HepG2 (cell line): Measurements from ENCODE around the gene RHOG. TPM values are rescaled to one million over a fixed set of nuclear protein-coding genes. Genes with fewer than 3 reads are reported as not detected.
A peak's percentile ranks its signal among the peaks of the same experiment; 100 is the strongest.

Source experiments
- ARHGAP35 ChIP-seq: sonication (generic); formaldehyde crosslinking; IDR thresholded peaks from 2 replicates; pipeline ENCODE4 v1.9.0; 2022; ENCODE audit warnings: mild to moderate bottlenecking, inconsistent platforms, moderate library complexity, missing genetic modification reagents, borderline replicate concordance
- BCL6 ChIP-seq: IDR thresholded peaks from 2 replicates; pipeline ENCODE4 v1.6.1; 2016; ENCODE audit warnings: missing genetic modification reagents, missing compliant biosample characterization
- CAMTA2 ChIP-seq: sonication (generic); formaldehyde crosslinking; IDR thresholded peaks from 2 replicates; pipeline ENCODE4 v1.4.0; 2020; ENCODE audit warnings: mild to moderate bottlenecking, missing genetic modification reagents, borderline replicate concordance
- CHD4 ChIP-seq: fragments of 200-600 bp; sonication (generic); IDR thresholded peaks from 2 replicates; pipeline ENCODE4 v1.7.0; 2017; ENCODE audit warnings: mild to moderate bottlenecking, low read length, borderline replicate concordance
- EEA1 ChIP-seq: sonication (generic); formaldehyde crosslinking; IDR thresholded peaks from 2 replicates; pipeline ENCODE4 v1.5.1; 2020; ENCODE audit warnings: mild to moderate bottlenecking, missing genetic modification reagents, borderline replicate concordance
- ERF ChIP-seq: IDR thresholded peaks from 2 replicates; pipeline ENCODE4 v1.6.1; 2018; ENCODE audit warnings: missing biosample characterization, missing genetic modification reagents
- HDAC2 ChIP-seq: sonication (generic); formaldehyde crosslinking; IDR thresholded peaks from 2 replicates; pipeline ENCODE4 v1.4.0; 2020; ENCODE audit warnings: missing genetic modification reagents
- HNF4A ChIP-seq: sonication (generic); formaldehyde crosslinking; IDR thresholded peaks from 2 replicates; pipeline ENCODE4 v1.4.0; 2020; ENCODE audit warnings: missing genetic modification reagents
- KAT8 ChIP-seq: IDR thresholded peaks from 2 replicates; pipeline ENCODE4 v1.6.1; 2016; ENCODE audit warnings: missing genetic modification reagents, missing compliant biosample characterization
- KDM1A ChIP-seq: IDR thresholded peaks from 2 replicates; pipeline ENCODE4 v1.6.1; 2016; ENCODE audit warnings: missing compliant biosample characterization
- MAFK ChIP-seq, 2 experiments: IDR thresholded peaks in 1 of 2; conservative IDR thresholded peaks in 1 of 2; 2 replicates each; pipeline ENCODE4 v1.6.1; 2011; ENCODE audit warnings: improper control_type of control experiment in 2 of 2, low read length in 2 of 2
- MBD4 ChIP-seq: IDR thresholded peaks from 2 replicates; pipeline ENCODE4 v1.6.1; 2012; ENCODE audit warnings: low read length, inconsistent platforms, borderline replicate concordance
- NFYB ChIP-seq: sonication (generic); formaldehyde crosslinking; IDR thresholded peaks from 2 replicates; pipeline ENCODE4 v1.4.0; 2020; ENCODE audit warnings: missing genetic modification reagents
- SNRNP70 ChIP-seq: fragments of 200-400 bp; formaldehyde crosslinking; IDR thresholded peaks from 2 replicates; pipeline ENCODE4 v1.6.1; 2017; ENCODE audit warnings: mild to moderate bottlenecking, low read depth, low read length, moderate library complexity
- TBP ChIP-seq: sonication (generic); formaldehyde crosslinking; IDR thresholded peaks from 2 replicates; pipeline ENCODE4 v1.5.0; 2020; ENCODE audit warnings: missing genetic modification reagents
- TBX2 ChIP-seq: sonication (generic); formaldehyde crosslinking; IDR thresholded peaks from 2 replicates; pipeline ENCODE4 v1.5.0; 2020; ENCODE audit warnings: missing genetic modification reagents, mild to moderate bottlenecking, borderline replicate concordance
- TOPORS ChIP-seq: sonication (generic); formaldehyde crosslinking; IDR thresholded peaks from 2 replicates; pipeline ENCODE4 v1.8.0; 2023; ENCODE audit warnings: mild to moderate bottlenecking, missing genetic modification reagents
- ZKSCAN5 ChIP-seq: sonication (generic); formaldehyde crosslinking; IDR thresholded peaks from 2 replicates; pipeline ENCODE4 v1.5.1; 2020; ENCODE audit warnings: mild to moderate bottlenecking, missing genetic modification reagents
- ZNF136 ChIP-seq: sonication (generic); formaldehyde crosslinking; IDR thresholded peaks from 2 replicates; pipeline ENCODE4 v1.8.1; 2022; ENCODE audit warnings: low read depth, mild to moderate bottlenecking, moderate library complexity, missing genetic modification reagents
- ZNF280D ChIP-seq: sonication (generic); formaldehyde crosslinking; IDR thresholded peaks from 2 replicates; pipeline ENCODE4 v1.5.1; 2020; ENCODE audit warnings: mild to moderate bottlenecking, missing genetic modification reagents
- ZNF800 ChIP-seq: sonication (generic); formaldehyde crosslinking; IDR thresholded peaks from 2 replicates; pipeline ENCODE4 v1.4.0; 2020; ENCODE audit warnings: missing genetic modification reagents
- ZSCAN9 ChIP-seq: IDR thresholded peaks from 2 replicates; pipeline ENCODE4 v1.6.1; 2016; ENCODE audit warnings: borderline replicate concordance
- polyA plus RNA-seq, 8 experiments: library from polyadenylated mRNA; depleted of rRNA in 3 of 8; stranded (reverse) in 7 of 8; unstranded in 1 of 8; fragments of >200 nt; fragmentation: Illumina TruSeq in 4 of 8; extraction: Trizol in 4 of 8; gene quantifications; 2 replicates each; pipeline versions ENCODE4 v1.2.1 to v1.2.3, GENCODE V29; 2011 to 2016; ENCODE audit warnings: low read depth in 4 of 8, missing spikeins in 1 of 8, mixed read lengths in 1 of 8; ENCODE audit not compliant: insufficient read depth in 1 of 8
- total RNA-seq, 5 experiments: library from RNA; depleted of rRNA; stranded (reverse); fragments of >200 nt; fragmentation: Illumina TruSeq; extraction: Trizol; gene quantifications; 2 replicates each; pipeline ENCODE4 v1.2.3, GENCODE V29; 2016; ENCODE audit warnings: low read depth in 1 of 5
- TF ChIP-seq, protein P1 (sequence below): sonication (generic); formaldehyde crosslinking; IDR thresholded peaks from 2 replicates; pipeline ENCODE4 v1.5.1; 2020; ENCODE audit warnings: mild to moderate bottlenecking, missing genetic modification reagents, moderate library complexity

The RHOG gene
- total and polyA plus RNA-seq, 2 of the 13 experiments (the other 11 are each of a cell fraction or from before 2014, with no cell fraction given): 7.7 to 23.4 TPM

GRCh38 chr11:3866206-3866605 lies 25.4 kb upstream of the RHOG start (continued):
- TF ChIP-seq MBD4: no peak
- TF ChIP-seq HDAC2 (CRISPR knock-in tag): peak; percentile 48; the same call in 1 of the 2 replicates
- TF ChIP-seq ZNF136: no peak
- TF ChIP-seq CHD4: peak; percentile 30; the same call in 1 of the 2 replicates
- no peak for TF ChIP-seq TBP (CRISPR knock-in tag)
- peak; percentile 32; the same call in 1 of the 2 replicates for TF ChIP-seq KDM1A (CRISPR knock-in tag)
- TF ChIP-seq TBX2 (CRISPR knock-in tag): peak; percentile 49
- TF ChIP-seq, protein P1, sequence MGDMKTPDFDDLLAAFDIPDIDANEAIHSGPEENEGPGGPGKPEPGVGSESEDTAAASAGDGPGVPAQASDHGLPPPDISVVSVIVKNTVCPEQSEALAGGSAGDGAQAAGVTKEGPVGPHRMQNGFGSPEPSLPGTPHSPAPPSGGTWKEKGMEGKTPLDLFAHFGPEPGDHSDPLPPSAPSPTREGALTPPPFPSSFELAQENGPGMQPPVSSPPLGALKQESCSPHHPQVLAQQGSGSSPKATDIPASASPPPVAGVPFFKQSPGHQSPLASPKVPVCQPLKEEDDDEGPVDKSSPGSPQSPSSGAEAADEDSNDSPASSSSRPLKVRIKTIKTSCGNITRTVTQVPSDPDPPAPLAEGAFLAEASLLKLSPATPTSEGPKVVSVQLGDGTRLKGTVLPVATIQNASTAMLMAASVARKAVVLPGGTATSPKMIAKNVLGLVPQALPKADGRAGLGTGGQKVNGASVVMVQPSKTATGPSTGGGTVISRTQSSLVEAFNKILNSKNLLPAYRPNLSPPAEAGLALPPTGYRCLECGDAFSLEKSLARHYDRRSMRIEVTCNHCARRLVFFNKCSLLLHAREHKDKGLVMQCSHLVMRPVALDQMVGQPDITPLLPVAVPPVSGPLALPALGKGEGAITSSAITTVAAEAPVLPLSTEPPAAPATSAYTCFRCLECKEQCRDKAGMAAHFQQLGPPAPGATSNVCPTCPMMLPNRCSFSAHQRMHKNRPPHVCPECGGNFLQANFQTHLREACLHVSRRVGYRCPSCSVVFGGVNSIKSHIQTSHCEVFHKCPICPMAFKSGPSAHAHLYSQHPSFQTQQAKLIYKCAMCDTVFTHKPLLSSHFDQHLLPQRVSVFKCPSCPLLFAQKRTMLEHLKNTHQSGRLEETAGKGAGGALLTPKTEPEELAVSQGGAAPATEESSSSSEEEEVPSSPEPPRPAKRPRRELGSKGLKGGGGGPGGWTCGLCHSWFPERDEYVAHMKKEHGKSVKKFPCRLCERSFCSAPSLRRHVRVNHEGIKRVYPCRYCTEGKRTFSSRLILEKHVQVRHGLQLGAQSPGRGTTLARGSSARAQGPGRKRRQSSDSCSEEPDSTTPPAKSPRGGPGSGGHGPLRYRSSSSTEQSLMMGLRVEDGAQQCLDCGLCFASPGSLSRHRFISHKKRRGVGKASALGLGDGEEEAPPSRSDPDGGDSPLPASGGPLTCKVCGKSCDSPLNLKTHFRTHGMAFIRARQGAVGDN (CRISPR knock-in tag): peak; percentile 47; the same call in 1 of the 2 replicates
- 0 out of 4 replicates have a peak, but pooled peaks of 1 of the 2 experiments have one; percentile 32 for TF ChIP-seq MAFK (conservative IDR thresholded peaks at IDR 0.05 in 1 of 2, IDR thresholded peaks at IDR 0.05 in 1 of 2; ENCODE audit: low read length in 2 of 2)
- TF ChIP-seq NFYB (CRISPR knock-in tag): no peak
- TF ChIP-seq ZNF800: no peak
- TF ChIP-seq EEA1 (CRISPR knock-in tag): no peak
- TF ChIP-seq BCL6 (CRISPR knock-in tag): peak; percentile 39; the same call in 1 of the 2 replicates
- TF ChIP-seq TOPORS (CRISPR knock-in tag): no peak
- no peak for TF ChIP-seq CAMTA2
- peak; percentile 62 for TF ChIP-seq HNF4A (CRISPR knock-in tag)
- 0 out of 2 replicates have a peak, but pooled peaks have one; percentile 67 for TF ChIP-seq ZSCAN9 (CRISPR knock-in tag)
- TF ChIP-seq ERF (CRISPR knock-in tag): peak; percentile 34; the same call in 1 of the 2 replicates
- no peak for TF ChIP-seq ZKSCAN5 (CRISPR knock-in tag)
- TF ChIP-seq KAT8: 0 out of 2 replicates have a peak, but pooled peaks have one; percentile 31
- peak; percentile 58; the same call in 1 of the 2 replicates for TF ChIP-seq ZNF280D
- no peak for TF ChIP-seq ARHGAP35
- no peak for TF ChIP-seq SNRNP70
